ENCODE measurements around the gene TAS1R3.

TAS1R3 gene

DNA sequence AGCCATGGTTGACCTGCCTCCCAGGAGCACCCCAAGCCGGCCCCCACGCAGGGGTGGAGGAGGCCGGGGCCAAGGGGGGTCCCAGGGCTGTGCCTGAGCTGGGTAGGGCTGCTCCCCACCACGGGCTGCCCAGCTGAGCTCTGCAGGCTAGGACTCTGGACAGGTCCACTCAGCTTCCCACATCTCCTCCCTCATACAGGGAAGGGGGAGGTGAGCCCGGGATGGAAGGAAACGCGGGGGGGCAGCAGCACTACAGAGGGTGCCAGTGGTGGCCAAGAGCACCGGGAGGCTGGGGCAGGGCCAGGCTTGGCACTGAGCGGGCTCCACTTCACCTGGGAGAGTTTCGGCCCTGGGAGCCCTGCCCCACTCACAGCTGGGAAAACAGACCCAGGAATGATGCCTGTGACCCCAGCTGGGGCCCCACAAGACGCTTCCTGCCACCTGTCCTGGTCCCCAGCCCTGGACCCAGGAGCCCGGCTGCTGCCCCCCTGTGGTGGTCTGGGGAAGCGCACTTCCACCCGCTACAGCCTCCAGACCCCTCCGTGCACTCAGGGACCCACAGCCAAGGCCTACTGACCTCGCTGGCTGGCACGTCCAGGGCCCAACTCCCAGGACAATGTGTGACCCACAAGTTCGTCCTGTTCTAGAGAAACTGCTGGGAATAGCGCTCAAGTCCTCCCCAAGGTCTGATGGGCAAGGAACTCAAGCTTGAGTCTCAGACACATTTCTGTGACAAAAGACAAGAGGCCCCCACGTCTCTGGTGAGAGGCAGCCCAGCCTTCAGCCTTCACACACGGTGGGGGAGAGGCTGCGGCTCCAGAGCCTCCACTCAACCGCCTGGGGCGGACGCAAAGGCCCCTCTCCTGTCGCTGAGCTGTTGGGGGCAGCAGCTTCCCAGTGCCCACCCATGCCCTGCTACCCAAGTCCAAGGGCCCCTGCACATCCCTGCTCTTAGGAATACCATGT is 40.9 kb downstream of the TAS1R3 start:
- DNase-seq: peak; percentile 46

DNA sequence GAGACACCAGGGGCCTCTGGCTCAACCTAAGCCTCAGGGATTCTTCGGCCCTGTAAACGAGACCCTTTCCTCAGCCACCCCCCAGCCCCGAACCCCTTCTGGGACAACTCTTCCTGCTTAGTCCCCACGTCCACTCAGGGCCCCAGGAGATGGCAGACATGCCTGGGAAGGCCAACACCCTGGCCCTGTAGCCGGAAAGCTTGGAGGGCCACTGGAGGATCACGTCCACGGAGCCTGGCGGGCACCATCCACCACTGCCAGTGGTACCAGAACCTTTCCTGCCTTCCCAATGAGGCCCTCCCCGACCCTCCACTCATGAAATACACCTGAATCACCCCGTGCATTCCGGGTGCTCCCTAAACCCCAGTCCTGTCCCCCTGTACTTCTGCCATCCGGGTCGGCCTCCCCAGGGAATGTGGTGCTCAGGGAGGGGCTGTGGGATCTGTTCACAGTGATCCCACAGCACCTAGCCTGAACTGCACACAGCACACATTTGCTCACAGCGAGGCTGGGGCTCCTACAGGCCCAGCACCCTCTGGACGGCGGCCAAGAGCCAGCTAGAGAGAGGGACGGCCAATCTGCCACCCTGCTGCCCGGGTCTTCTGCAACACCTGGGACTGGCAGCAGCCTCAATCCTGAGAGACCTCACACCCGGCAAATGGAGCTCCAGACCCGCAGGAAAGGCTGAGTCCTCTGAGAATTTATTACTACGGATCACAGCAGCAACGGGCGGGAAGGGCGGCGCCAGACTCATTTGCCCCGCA is 42.2 kb downstream of the TAS1R3 start:
- DNase-seq: no peak

DNA sequence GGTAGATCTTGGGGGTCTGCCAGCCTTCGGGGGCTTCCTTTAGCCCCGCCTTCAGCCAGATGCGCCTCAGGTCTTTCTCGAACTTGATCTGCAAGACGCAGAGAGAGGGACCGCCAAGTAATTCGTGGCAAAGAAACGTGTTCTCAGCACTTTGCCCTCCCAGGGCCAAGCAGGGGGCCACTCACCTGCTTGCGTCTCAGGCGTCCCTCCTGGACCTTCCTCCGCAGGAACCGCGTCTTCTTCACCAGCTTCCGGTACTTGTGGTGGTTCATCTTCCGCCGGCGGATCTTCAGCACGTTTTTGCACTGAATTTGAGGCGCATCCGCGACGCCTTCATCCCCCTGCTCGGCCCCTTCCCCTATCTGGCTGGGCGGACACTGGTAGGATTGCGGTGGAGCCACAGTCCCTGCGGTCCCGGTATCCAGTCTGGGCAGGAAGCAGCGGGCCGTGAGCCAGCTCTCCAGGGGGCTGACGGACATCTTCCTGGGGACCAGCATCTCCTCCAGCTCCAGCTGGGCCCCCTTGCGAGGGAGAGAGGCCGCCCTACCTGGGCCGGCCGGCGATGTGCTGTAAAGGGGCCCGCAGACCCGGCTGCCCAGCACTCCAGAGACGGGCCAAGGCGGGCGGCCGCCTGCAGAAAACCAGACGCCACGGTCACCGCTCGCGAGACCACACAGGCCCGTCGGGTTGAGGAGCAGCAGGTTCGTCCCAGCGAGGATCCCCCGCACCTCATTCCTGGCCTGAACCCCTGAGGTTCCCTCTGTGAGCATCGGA is 42.9 kb downstream of the TAS1R3 start:
- no peak for DNase-seq

- no peak for DNase-seq
Observed at GRCh38 chr1:1374589-1374928, 43.5 kb downstream of the TAS1R3 start.

DNA sequence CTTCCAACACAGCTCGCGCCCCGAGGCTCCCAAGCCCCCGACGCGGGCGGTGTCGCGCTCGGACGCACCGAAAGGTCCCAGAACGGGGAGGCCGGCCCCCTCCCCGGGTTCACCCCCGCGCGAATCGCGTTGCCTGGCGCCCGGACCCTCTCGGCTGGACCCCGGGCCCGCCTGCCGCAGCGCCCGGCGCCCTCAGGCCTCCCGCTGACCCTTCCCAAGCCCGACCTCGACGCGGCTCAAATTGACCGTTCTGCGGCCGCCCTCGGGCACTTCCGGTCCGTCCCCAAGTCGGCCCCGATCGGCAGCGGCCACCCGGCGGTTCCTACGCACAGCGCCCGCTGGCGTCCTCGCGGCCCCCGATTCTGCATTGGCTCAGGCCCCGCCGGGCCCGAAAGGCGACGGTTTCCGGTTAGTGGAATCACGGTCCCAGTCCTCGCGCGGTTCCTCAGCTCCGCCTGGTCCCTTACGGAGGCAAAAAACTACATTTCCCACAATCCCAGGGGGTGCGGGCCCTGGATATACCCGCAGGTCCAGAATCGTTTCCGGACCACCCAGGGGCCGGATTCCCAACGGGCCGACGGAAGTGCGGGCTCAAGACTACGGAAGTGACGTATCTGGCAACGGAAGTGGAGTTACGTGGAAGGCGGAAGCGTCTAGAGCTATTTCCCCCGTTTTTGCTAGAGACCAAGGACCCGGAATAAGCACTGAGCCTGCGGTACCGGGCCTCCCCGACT is 44.0 kb downstream of the TAS1R3 start, which contains the start of gene AURKAIP1:
TSS of gene AURKAIP1 (minus strand) at position 279 of the 734 bp plus-strand sequence. CDS start 451 bp downstream, outside the sequence.
- DNase-seq: peak; percentile 100

DNA sequence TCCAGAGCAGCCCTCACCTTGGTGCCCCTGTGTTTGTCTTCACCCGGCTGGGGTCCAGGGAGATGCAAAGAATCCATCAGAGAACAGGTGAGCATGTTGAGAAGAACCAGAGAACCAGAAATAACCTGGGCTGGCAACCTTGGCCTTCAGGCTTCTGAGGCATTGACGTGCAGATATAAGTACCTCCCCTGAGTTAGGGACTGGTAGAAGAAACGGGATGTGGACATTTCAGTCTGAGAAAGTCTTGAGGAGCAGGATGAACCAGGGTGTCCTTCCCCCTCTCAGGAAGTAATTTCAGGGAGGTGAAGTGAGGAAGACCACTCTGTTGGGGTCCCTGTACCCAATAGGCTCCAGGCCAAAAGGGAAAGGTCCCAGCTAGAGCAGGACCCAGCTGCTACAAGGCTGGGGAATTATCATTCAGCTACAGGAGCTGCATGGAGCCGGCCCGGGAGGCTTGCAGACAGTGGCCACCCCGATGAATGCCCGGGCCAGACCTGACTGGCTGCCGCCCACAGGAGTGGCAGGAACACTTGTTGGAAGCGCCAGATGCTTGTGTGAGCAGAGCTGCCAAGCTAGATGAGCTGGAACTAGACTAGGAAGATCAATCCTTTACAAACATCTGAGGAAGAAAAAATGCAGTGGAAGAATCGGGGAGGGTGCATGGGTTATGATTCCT is 45.6 kb downstream of the TAS1R3 start:
- DNase-seq: no peak

- no peak for DNase-seq
Observed at GRCh38 chr1:1377540-1378205, 46.6 kb downstream of the TAS1R3 start.

- no peak for DNase-seq
Observed at GRCh38 chr1:1380860-1381259, 49.8 kb downstream of the TAS1R3 start.

GRCh38 chr1:1381294-1381693 is 50.2 kb downstream of the TAS1R3 start:
- no peak for DNase-seq
